HepG2 (cell line): ENCODE results near the gene ECSCR. TPM values are rescaled to one million over a fixed set of nuclear protein-coding genes. Genes with fewer than 3 reads are reported as not detected.
"Not testable (repeated sequence)": the region's sequence is repeated elsewhere in the genome, so short reads cannot be mapped to it uniquely, and the experiment has no call there.

Source experiments
- GATA4 ChIP-seq: sonication (generic); IDR thresholded peaks from 2 replicates; pipeline ENCODE4 v1.6.1; 2016; ENCODE audit warnings: antibody characterized with exemption, low read depth, borderline replicate concordance
- SRY ChIP-seq: sonication (generic); formaldehyde crosslinking; IDR thresholded peaks from 2 replicates; pipeline ENCODE4 v1.8.0; 2022; ENCODE audit warnings: mild to moderate bottlenecking, missing genetic modification reagents
- TAF1 ChIP-seq: sonication (generic); formaldehyde crosslinking; IDR thresholded peaks from 2 replicates; pipeline ENCODE4 v1.4.0; 2020; ENCODE audit warnings: missing genetic modification reagents
- ZBTB20 ChIP-seq: sonication (generic); formaldehyde crosslinking; IDR thresholded peaks from 2 replicates; pipeline ENCODE4 v1.8.1; 2023; ENCODE audit warnings: missing genetic modification reagents, low read depth, mild to moderate bottlenecking, borderline replicate concordance
- ZBTB25 ChIP-seq: IDR thresholded peaks from 2 replicates; pipeline ENCODE4 v1.6.1; 2018; ENCODE audit warnings: missing genetic modification reagents
- ZNF230 ChIP-seq: sonication (generic); formaldehyde crosslinking; IDR thresholded peaks from 2 replicates; pipeline ENCODE4 v1.4.0; 2020; ENCODE audit warnings: mild to moderate bottlenecking, missing genetic modification reagents
- polyA plus RNA-seq, 8 experiments: library from polyadenylated mRNA; depleted of rRNA in 3 of 8; stranded (reverse) in 7 of 8; unstranded in 1 of 8; fragments of >200 nt; fragmentation: Illumina TruSeq in 4 of 8; extraction: Trizol in 4 of 8; gene quantifications; 2 replicates each; pipeline versions ENCODE4 v1.2.1 to v1.2.3, GENCODE V29; 2011 to 2016; ENCODE audit warnings: low read depth in 4 of 8, missing spikeins in 1 of 8, mixed read lengths in 1 of 8; ENCODE audit not compliant: insufficient read depth in 1 of 8
- total RNA-seq, 5 experiments: library from RNA; depleted of rRNA; stranded (reverse); fragments of >200 nt; fragmentation: Illumina TruSeq; extraction: Trizol; gene quantifications; 2 replicates each; pipeline ENCODE4 v1.2.3, GENCODE V29; 2016; ENCODE audit warnings: low read depth in 1 of 5
- TF ChIP-seq, protein P1 (sequence below), 2 experiments: sonication (generic) in 1 of 2; formaldehyde crosslinking in 1 of 2; IDR thresholded peaks; 2 replicates each; pipeline versions ENCODE4 v1.4.0 to v1.6.1; 2018 to 2020; ENCODE audit warnings: missing genetic modification reagents in 2 of 2, borderline replicate concordance in 1 of 2, low read depth in 1 of 2, mild to moderate bottlenecking in 1 of 2, missing biosample characterization in 1 of 2
- TF ChIP-seq, protein P2 (sequence below): sonication (generic); formaldehyde crosslinking; IDR thresholded peaks from 2 replicates; pipeline ENCODE4 v1.4.0; 2020; ENCODE audit warnings: low read depth, mild to moderate bottlenecking, missing genetic modification reagents
- TF ChIP-seq, protein P3 (sequence below), 2 experiments: fragments of 450-650 bp in 1 of 2; sonication (generic) in 1 of 2; formaldehyde crosslinking in 1 of 2; IDR thresholded peaks; 2 replicates each; pipeline versions ENCODE4 v1.6.1 to v1.8.0; 2016 to 2022; ENCODE audit warnings: antibody characterized with exemption in 1 of 2, mild to moderate bottlenecking in 1 of 2, missing genetic modification reagents in 1 of 2

Gene ECSCR
- total and polyA plus RNA-seq, 2 of the 13 experiments (the other 11 are each of a cell fraction or from before 2014, with no cell fraction given): 0.18 TPM; not detected in 1

DNA sequence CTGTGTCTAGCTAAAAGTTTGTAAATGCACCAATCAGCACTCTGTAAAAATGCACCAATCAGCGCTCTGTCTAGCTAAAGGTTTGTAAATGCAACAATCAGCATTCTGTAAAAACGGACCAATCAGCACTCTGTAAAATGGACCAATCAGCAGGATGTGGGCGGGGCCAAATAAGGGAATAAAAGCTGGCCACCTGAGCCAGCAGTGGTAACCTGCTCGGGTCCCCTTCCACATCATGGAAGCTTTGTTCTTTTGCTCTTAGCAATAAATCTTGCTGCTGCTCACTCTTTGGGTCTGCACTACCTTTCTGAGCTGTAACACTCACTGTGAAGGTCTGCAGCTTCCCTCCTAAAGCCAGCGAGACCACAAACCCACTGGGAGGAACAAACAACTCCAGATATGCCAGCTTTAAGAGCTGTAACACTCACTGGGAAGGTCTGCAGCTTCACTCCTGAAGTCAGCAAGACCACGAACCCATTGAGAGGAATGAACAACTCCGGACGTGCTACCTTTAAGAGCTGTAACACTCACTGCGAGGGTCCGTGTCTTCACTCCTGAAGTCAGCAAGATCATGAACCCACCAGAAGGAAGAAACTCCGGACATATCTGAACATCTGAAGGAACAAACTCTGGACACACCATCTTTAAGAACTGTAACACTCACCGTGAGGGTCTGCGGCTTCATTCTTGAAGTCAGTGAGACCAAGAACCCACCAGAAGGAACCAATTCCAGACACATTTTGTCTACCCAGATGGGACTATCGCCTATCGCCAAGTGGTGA lies 40.7 kb upstream of the ECSCR start (continued):
- TF ChIP-seq, protein P1, sequence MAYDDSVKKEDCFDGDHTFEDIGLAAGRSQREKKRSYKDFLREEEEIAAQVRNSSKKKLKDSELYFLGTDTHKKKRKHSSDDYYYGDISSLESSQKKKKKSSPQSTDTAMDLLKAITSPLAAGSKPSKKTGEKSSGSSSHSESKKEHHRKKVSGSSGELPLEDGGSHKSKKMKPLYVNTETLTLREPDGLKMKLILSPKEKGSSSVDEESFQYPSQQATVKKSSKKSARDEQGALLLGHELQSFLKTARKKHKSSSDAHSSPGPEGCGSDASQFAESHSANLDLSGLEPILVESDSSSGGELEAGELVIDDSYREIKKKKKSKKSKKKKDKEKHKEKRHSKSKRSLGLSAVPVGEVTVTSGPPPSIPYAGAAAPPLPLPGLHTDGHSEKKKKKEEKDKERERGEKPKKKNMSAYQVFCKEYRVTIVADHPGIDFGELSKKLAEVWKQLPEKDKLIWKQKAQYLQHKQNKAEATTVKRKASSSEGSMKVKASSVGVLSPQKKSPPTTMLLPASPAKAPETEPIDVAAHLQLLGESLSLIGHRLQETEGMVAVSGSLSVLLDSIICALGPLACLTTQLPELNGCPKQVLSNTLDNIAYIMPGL (CRISPR knock-in tag; IDR thresholded peaks at IDR 0.05; ENCODE audit: borderline replicate concordance in 1 of 2, low read depth in 1 of 2): 0 out of 4 replicates have a peak, but pooled peaks of 1 of the 2 experiments have one; percentile 37
- TF ChIP-seq GATA4: peak; percentile 55; the same call in 1 of the 2 replicates
- TF ChIP-seq ZBTB20 (CRISPR knock-in tag): 0 out of 2 replicates have a peak, but pooled peaks have one; percentile 59
- TF ChIP-seq TAF1: peak; percentile 45
- TF ChIP-seq ZNF230 (CRISPR knock-in tag): 0 out of 2 replicates have a peak, but pooled peaks have one; percentile 55
- TF ChIP-seq, protein P2, sequence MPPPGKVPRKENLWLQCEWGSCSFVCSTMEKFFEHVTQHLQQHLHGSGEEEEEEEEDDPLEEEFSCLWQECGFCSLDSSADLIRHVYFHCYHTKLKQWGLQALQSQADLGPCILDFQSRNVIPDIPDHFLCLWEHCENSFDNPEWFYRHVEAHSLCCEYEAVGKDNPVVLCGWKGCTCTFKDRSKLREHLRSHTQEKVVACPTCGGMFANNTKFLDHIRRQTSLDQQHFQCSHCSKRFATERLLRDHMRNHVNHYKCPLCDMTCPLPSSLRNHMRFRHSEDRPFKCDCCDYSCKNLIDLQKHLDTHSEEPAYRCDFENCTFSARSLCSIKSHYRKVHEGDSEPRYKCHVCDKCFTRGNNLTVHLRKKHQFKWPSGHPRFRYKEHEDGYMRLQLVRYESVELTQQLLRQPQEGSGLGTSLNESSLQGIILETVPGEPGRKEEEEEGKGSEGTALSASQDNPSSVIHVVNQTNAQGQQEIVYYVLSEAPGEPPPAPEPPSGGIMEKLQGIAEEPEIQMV (CRISPR knock-in tag): 0 out of 2 replicates have a peak, but pooled peaks have one; percentile 20
- peak; percentile 77; the same call in 1 of the 2 replicates for TF ChIP-seq SRY (CRISPR knock-in tag)
- TF ChIP-seq ZBTB25 (CRISPR knock-in tag): 0 out of 2 replicates have a peak, but pooled peaks have one; percentile 27
- TF ChIP-seq, protein P3, sequence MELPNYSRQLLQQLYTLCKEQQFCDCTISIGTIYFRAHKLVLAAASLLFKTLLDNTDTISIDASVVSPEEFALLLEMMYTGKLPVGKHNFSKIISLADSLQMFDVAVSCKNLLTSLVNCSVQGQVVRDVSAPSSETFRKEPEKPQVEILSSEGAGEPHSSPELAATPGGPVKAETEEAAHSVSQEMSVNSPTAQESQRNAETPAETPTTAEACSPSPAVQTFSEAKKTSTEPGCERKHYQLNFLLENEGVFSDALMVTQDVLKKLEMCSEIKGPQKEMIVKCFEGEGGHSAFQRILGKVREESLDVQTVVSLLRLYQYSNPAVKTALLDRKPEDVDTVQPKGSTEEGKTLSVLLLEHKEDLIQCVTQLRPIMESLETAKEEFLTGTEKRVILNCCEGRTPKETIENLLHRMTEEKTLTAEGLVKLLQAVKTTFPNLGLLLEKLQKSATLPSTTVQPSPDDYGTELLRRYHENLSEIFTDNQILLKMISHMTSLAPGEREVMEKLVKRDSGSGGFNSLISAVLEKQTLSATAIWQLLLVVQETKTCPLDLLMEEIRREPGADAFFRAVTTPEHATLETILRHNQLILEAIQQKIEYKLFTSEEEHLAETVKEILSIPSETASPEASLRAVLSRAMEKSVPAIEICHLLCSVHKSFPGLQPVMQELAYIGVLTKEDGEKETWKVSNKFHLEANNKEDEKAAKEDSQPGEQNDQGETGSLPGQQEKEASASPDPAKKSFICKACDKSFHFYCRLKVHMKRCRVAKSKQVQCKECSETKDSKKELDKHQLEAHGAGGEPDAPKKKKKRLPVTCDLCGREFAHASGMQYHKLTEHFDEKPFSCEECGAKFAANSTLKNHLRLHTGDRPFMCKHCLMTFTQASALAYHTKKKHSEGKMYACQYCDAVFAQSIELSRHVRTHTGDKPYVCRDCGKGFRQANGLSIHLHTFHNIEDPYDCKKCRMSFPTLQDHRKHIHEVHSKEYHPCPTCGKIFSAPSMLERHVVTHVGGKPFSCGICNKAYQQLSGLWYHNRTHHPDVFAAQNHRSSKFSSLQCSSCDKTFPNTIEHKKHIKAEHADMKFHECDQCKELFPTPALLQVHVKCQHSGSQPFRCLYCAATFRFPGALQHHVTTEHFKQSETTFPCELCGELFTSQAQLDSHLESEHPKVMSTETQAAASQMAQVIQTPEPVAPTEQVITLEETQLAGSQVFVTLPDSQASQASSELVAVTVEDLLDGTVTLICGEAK (IDR thresholded peaks at IDR 0.05): not testable (repeated sequence)
- TF ChIP-seq, protein P3 (CRISPR knock-in tag; IDR thresholded peaks at IDR 0.05): 0 out of 2 replicates have a peak, but pooled peaks have one; percentile 61
